Occipital lobe (tissue), 2 donors: ENCODE results near the gene AURKA. TPM values are rescaled to one million over a fixed set of nuclear protein-coding genes. Genes with fewer than 3 reads are reported as not detected.
"Not testable (repeated sequence)": the region's sequence is repeated elsewhere in the genome, so short reads cannot be mapped to it uniquely, and the experiment has no call there.

Experiments
- DNase-seq: peaks from one replicate; lab custom pipeline; 2025; lab: John Stamatoyannopoulos, UW
- total RNA-seq: library from RNA; depleted of rRNA; stranded (reverse); fragments of >200 nt; gene quantifications from one replicate; pipeline ENCODE4 v1.2.3, GENCODE V29; 2014

Gene AURKA
- total RNA-seq, 1 donor from 2014 or later, result 4.8 TPM

GRCh38 chr20:56422076-56422823, 30.2 kb upstream of the AURKA start:
- no peak for DNase-seq

GRCh38 chr20:56420940-56421688, 29.1 kb upstream of the AURKA start:
- no peak for DNase-seq

GRCh38 chr20:56420028-56420427, 28.0 kb upstream of the AURKA start:
- no peak for DNase-seq

GRCh38 chr20:56418385-56418861, 26.4 kb upstream of the AURKA start:
- no peak for DNase-seq

GRCh38 chr20:56417911-56418310, 25.9 kb upstream of the AURKA start:
- no peak for DNase-seq

GRCh38 chr20:56417402-56417801, 25.4 kb upstream of the AURKA start:
- DNase-seq, result no peak

GRCh38 chr20:56414842-56415765, 23.1 kb upstream of the AURKA start:
- no peak for DNase-seq

GRCh38 chr20:56412949-56413348, 20.9 kb upstream of the AURKA start:
- no peak for DNase-seq

GRCh38 chr20:56412473-56412790, 20.4 kb upstream of the AURKA start:
- DNase-seq, result no peak

GRCh38 chr20:56411759-56412472, 19.9 kb upstream of the AURKA start, which contains the start of gene CASS4:
CASS4 (plus strand) TSS chr20:56412260; CDS start chr20:56412459, 199 bp downstream.
- DNase-seq, result no peak

- DNase-seq, result not testable (repeated sequence)
Observed at GRCh38 chr20:56411287-56411686, 19.3 kb upstream of the AURKA start.

- DNase-seq, result no peak
Observed at GRCh38 chr20:56409956-56410355, 17.9 kb upstream of the AURKA start.

GRCh38 chr20:56409521-56409920, 17.5 kb upstream of the AURKA start:
- DNase-seq, result no peak

GRCh38 chr20:56406910-56407309, 14.9 kb upstream of the AURKA start:
- DNase-seq, result no peak

- DNase-seq, result not testable (repeated sequence)
Observed at GRCh38 chr20:56405356-56405755, 13.3 kb upstream of the AURKA start.

GRCh38 chr20:56403465-56403864, 11.4 kb upstream of the AURKA start:
- no peak for DNase-seq

- peak; percentile 5 for DNase-seq
Observed at GRCh38 chr20:56400001-56400640, 8.1 kb upstream of the AURKA start.

- no peak for DNase-seq
Observed at GRCh38 chr20:56395166-56395565, 3.2 kb upstream of the AURKA start.

GRCh38 chr20:56393653-56394052, 1.6 kb upstream of the AURKA start:
- DNase-seq, result no peak

GRCh38 chr20:56392881-56393482, 967 bp upstream of the AURKA start:
- DNase-seq, result no peak
